GM19324 (cell line): ENCODE results near the gene SLC45A3.
"Not testable (repeated sequence)": the region's sequence is repeated elsewhere in the genome, so short reads cannot be mapped to it uniquely, and the experiment has no call there.

ENCODE experiments used
- ATAC-seq: cut with Tn5 transposase; IDR thresholded peaks from one replicate; pipeline ENCODE4 v1.9.1; 2021; ENCODE audit warnings: mild to moderate bottlenecking, moderate library complexity; ENCODE audit not compliant: unreplicated experiment, low FRiP score

The SLC45A3 gene

GRCh38 chr1:205642679-205643307 is 37.5 kb downstream of the SLC45A3 start:
- no peak for ATAC-seq

- ATAC-seq: no peak
Observed at GRCh38 chr1:205639567-205639966, 40.7 kb downstream of the SLC45A3 start.

GRCh38 chr1:205637854-205638468 is 42.3 kb downstream of the SLC45A3 start:
- ATAC-seq: no peak

GRCh38 chr1:205636732-205637131 is 43.6 kb downstream of the SLC45A3 start:
- ATAC-seq: no peak

GRCh38 chr1:205636138-205636530 is 44.2 kb downstream of the SLC45A3 start:
- ATAC-seq: not testable (repeated sequence)

GRCh38 chr1:205633421-205633976 is 46.8 kb downstream of the SLC45A3 start:
- no peak for ATAC-seq

- ATAC-seq: no peak
Observed at GRCh38 chr1:205632669-205633169, 47.6 kb downstream of the SLC45A3 start.

- ATAC-seq: peak; percentile 83
Observed at GRCh38 chr1:205631768-205632668, 48.3 kb downstream of the SLC45A3 start, which contains the start of gene ELK4. Gene ELK4 (minus strand): TSS chr1:205632011. CDS start chr1:205623882, 8,129 bp downstream.

GRCh38 chr1:205631010-205631767 is 49.1 kb downstream of the SLC45A3 start:
- ATAC-seq: peak; percentile 69

GRCh38 chr1:205630651-205631009 is 49.7 kb downstream of the SLC45A3 start:
- no peak for ATAC-seq

GRCh38 chr1:205630241-205630640 is 50.1 kb downstream of the SLC45A3 start:
- no peak for ATAC-seq

- no peak for ATAC-seq
Observed at GRCh38 chr1:205629751-205630150, 50.6 kb downstream of the SLC45A3 start.

GRCh38 chr1:205627956-205628355 is 52.4 kb downstream of the SLC45A3 start:
- ATAC-seq: no peak

GRCh38 chr1:205626216-205626615 is 54.1 kb downstream of the SLC45A3 start:
- no peak for ATAC-seq

GRCh38 chr1:205623646-205624045 is 56.7 kb downstream of the SLC45A3 start:
- no peak for ATAC-seq

- ATAC-seq: no peak
Observed at GRCh38 chr1:205620269-205620668, 60.0 kb downstream of the SLC45A3 start.

- no peak for ATAC-seq
Observed at GRCh38 chr1:205619376-205619775, 60.9 kb downstream of the SLC45A3 start.

GRCh38 chr1:205616563-205617293 is 63.6 kb downstream of the SLC45A3 start:
- no peak for ATAC-seq

- ATAC-seq: no peak
Observed at GRCh38 chr1:205615789-205616188, 64.5 kb downstream of the SLC45A3 start.
